Activated gamma-delta T cell treated with anti-CD3 and anti-CD28 coated beads, Interleukin-2, amount 50 U/mL, for 16 hours (primary cell): ENCODE data around the gene PLA2G4F.

Experiments used
- DNase-seq: peaks from one replicate; pipeline ENCODE4 v3.0.0-alpha.2; 2020; ENCODE audit warnings: low read depth

The PLA2G4F gene

GRCh38 chr15:42147431-42147735 lies 9.1 kb downstream of the PLA2G4F start:
- no peak for DNase-seq

GRCh38 chr15:42146551-42147430 lies 9.6 kb downstream of the PLA2G4F start:
- no peak for DNase-seq

GRCh38 chr15:42145546-42146455 lies 10.6 kb downstream of the PLA2G4F start:
- no peak for DNase-seq

- no peak for DNase-seq
Measured at GRCh38 chr15:42144841-42145375, 11.5 kb downstream of the PLA2G4F start.

GRCh38 chr15:42143866-42144625 lies 12.4 kb downstream of the PLA2G4F start:
- no peak for DNase-seq

- DNase-seq: no peak
Measured at GRCh38 chr15:42143356-42143755, 13.1 kb downstream of the PLA2G4F start.

- no peak for DNase-seq
Measured at GRCh38 chr15:42141795-42142667, 14.4 kb downstream of the PLA2G4F start.

DNA sequence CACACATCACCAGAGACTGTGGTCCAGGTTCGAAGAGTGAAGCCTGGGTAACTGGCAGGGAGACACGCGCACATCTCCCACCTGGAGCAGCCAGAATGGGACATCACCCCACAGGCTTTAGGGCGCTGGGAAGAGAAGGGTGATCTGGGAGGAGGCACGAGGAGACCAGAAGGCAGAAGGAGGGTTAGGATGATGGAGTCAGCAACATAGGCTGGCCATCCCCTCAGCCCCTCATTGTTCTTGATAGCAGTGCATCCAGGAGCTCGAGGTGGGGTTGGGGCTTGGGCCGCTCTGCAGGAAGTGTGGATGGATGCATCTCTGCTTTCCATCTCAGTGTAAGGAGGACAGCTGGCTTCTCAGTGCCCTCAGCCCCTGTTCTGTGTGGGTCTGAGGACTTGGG lies 15.2 kb downstream of the PLA2G4F start:
- DNase-seq: no peak

GRCh38 chr15:42140383-42141070 lies 15.9 kb downstream of the PLA2G4F start:
- no peak for DNase-seq

- DNase-seq: no peak
Measured at GRCh38 chr15:42139596-42139995, 16.8 kb downstream of the PLA2G4F start.

- DNase-seq: no peak
Measured at GRCh38 chr15:42138968-42139386, 17.5 kb downstream of the PLA2G4F start.

DNA sequence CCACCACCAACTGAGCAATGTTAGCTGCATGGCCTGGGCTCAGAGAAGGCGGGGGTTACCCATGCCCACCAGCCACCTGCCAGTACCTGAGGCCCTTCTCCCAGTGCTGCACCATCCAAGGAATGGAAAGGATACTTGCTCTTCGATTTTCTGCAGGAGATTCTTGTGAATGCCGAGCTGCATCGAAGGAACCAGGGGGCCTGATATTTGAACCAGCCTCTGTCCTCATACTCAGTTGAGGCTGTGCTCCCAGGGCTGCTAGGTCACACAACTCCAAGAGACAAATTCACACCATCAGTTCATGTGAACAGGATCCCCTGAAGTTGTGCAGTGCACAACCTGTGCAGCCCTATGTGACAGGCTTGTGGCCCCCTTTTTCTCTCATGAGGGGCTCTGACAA lies 18.0 kb downstream of the PLA2G4F start:
- DNase-seq: no peak

DNA sequence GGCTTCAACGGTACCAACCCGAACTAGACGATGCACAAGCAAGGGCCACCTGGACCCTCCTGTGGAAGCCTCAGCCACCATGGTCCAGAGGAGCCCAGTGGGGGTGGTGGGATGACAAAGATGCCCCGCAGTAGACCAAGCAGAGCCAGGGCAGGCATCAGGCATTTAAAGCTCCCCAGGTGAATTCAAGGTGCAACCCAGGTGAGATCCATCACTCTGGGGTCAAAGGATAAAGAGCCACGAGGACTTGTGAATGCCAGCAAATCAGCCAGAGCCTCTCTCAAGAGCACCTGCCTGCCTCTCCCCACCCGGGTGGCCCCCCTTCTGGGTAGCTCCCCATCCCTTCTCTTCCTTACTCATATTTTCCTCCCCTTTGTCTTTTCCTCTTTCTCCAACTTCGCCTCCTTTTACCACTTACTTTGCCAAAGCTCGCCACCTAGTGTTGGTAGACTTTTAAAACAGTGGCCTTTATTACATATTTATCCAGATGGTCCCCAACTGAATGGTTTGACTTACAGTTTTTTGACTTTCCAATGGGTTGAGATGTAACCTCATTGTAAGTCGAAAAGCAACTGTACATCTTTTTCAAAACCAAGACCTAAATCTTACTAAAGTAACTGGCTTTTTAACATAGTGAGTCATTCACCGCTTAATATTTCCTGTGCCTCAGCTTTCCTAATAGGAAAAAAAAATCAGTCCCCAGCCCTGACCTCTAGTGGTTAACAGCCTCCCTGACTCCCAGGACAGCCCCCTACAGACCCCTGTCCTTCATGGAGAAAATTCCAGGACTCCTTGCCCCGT lies 18.8 kb downstream of the PLA2G4F start:
- no peak for DNase-seq

DNA sequence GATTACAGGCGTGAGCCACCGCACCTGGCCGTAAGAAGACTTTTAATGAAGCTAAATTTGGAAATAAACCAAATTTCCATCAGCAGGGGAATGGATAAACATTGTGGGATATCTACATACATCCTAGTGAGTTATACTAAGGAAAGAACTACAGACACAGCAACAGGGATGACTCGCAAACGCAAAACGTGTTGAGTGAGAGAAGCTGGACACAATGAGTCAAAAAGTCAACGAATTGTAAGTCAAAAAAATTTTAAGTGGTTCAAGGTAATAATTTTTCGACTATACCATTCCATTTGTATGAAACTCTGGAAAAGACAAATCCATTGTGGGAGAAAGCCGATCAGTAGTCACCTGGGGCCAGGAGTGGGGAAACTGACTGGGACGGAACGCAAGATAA lies 19.9 kb downstream of the PLA2G4F start:
- DNase-seq: no peak

- no peak for DNase-seq
Measured at GRCh38 chr15:42135351-42135750, 21.1 kb downstream of the PLA2G4F start.

DNA sequence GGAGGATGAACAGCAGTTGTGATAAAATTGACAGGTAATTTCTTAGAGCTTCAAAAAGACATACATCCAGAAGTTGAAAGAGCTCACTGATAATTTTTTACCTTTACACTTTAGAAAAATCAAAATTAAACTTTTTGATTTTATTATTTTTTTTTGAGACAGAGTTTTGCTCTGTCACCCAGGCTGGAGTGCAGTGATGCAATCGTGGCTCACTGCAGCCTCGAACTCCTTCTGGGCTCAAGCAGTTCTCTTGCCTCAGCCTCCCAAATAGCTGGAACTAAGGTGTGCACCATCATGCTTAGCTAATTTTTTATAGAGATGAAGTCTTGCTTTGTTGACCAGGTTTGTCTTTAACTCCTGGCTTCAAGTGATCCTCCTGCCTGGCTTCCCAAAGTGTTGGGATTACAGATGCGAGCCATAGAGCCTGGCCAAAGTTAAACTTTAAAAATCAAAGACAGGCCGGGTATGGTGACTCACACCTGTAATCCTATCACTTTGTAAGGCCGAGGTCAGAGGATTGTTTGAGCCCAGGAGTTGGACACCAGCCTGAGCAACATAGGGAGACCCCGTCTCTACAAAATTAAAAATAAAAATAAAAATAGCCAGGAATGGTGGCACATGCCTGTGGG lies 21.7 kb downstream of the PLA2G4F start:
- no peak for DNase-seq

DNA sequence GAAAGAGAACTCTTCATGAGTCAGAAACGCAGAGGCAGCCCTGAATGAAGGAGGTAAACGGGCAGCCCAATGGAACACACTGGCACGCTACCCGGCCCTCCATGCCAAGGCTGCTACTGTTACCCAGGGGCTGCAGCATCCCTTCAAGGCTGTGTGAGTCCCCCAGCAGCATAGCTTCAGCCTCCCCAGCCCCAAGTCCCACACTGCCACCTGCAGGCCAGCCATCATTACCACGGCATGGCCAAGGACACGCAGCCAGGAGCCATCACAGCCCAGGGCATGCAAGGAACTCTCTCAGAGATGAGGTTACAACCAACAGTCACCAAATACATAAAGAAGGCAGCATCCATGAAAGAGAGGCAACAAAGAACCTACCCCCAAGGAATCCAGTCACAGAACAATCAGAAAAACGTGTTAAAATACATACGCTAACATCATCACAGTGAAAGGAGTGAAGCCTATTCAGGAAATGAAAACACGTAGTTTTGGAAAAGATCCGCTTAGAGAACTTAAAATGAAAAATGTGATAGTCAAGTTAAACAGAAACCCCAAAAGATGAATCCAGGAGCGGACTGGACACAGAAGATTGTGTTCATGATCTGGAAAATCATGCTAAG lies 22.4 kb downstream of the PLA2G4F start:
- peak; percentile 16 for DNase-seq

DNA sequence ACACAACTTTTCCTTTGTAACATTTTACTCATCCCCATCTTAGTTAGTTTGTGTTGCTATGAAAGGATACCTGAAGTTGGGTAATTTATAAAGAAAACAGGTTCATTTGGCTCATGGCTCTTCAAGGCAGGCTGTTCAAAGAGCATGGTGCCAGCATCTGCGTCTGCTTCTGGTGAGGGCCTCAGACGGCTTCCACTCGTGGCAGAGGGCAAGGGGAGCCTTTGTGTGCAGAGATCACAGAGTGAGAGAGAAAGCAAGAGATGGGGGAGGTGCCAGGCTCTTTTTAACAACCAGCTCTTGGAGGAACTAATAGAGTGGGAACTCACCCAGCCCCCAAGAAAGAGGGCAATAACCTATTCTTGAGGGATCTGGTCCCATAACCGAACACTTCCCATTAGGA lies 23.1 kb downstream of the PLA2G4F start:
- no peak for DNase-seq
